Dedifferentiated amniotic fluid mesenchymal stem cell (primary cell): ENCODE data around the gene GPX1.
"Not testable (repeated sequence)": the region's sequence is repeated elsewhere in the genome, so short reads cannot be mapped to it uniquely, and the experiment has no call there.

Experiments used
- DNase-seq: peaks from one replicate; pipeline ENCODE4 v3.0.0-alpha.2; 2016; ENCODE audit errors: extremely low spot score

The GPX1 gene

DNA sequence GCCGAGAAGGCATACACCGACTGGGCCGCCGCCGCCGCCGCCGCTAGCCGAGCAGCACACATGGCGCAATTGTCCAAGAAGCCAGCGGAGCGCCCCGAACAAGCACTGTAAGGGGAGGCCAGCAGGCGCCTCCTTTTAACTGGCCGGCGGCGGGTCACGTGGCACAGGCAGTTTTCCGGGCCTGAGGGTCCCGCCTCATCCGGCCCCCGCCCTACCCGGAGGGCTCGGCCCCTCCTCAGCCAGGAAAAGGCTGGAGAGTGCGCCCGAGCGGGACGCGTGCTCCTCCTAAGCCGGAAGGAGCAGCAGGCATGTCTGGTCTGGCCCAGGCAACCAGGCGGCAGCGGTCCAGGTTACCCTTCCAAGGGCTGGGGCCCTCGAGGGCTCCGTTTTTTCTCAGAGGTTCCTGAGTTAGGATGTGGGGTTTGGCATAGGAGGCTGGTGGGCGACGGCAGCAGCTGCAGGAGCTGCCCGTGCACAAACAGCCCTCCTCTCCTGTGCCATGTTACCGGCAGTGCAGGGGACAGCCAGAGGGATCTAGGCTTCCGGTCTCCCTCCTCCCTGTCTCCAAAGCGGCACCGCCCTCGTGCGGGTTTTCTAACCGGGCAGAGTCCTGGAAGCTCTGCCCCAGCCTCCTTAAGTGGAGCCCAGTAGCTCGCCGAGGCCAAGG, at the start of gene GPX1:
TSS of gene GPX1 (minus strand) at position 137 of the 667 bp plus-strand sequence. CDS start at position 62, 75 bp downstream.
- peak; percentile 87 for DNase-seq

DNA sequence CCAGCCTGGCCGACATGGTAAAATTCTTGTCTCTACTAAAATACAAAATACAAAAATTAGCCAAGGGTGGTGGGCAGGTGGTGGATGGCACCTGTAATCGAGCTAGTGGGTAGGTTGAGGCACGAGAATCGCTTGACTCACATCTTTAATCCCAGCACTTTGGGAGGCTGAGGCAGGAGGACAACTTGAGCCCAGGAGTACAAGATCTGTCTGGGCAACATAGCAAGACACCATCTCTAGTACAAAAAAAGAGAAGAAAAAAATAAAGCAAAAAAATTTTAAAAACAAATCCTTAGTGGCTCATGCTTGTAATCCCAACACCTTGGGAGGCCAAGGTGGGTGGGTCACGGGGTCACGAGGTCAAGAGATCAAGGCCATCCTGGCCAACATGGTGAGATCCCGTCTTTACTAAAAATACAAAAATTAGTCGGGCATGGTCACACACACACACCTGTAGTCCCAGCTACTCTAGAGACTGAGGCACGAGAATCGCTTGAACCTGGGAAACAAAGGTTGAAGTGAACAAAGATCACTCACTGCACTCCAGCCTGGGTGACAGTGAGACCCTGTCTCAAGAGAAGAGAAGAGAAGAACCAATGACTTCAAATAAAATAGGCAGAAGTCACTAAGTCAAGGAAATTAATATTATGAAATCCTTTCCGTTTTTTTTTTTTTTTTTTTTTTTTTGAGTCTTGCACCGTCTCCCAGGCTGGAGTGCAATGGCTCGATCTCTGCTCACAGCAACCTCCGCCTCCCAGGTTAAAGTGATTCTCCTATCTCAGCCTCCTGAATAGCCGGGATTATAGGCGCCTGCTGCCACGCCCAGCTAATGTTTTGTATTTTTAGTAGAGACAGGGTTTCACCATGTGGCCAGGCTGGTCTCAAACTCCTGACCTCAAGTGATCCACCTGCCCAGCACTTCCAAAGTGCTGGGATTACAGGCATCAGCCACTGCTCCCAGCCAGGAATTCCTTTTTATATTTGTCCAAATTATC, 48.7 kb upstream of the GPX1 start:
- no peak for DNase-seq

DNA sequence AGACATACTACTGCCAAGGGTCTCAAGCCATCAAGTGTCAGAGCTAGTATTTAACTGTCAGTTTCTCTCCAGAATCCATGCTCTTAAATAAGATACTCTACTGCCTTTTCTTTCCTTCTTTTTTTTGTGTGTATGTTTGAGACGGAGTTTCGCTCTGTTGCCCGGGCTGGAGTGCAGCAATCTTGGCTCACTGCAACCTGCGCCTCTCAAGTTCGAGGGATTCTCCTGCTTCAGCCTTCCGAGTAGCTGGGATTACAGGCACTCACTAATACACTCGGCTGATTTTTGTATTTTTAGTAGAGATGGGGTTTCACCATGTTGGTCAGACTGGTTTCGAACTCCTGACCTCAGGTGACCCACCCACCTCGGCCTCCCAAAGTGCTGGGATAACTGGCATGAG, 47.4 kb upstream of the GPX1 start:
- DNase-seq = not testable (repeated sequence)

DNA sequence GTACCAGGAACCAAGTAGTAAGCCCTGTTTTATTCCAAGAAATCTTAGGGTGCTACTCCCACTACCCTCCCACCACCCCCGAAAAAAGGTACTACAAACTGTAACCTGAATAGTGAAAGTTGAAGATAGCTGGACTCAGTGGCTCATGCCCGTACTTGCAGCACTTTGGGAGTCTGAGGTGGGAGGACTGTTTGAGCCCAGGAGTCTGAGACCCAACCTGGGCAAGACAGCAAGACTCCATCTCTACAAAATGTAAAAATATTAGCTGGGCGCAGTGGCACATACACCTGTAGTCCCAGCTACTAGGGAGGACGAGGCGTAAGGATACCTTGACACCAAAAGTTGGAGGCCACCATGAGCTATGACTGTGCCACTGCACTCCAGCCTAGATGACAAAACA, 45.7 kb upstream of the GPX1 start:
- DNase-seq = no peak

DNA sequence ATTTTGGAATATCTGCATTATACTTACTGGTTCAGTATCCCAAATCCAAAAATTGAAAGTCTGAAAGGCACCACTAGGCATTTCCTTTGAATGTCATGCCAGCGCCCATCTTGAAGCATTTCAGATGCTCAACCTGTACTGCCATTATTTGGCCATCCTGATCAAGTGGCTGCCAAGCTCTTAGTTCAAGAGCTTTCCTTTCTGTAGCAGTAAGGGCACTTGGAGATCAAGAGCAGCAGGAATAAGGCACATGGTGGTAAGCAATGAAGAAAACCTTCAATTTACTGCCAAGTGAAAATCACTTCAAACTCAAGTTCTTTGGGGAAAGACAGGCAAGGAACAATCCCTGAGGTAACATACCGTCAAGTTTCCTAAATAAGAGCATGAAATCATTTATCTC, 43.6 kb upstream of the GPX1 start:
- no peak for DNase-seq

DNA sequence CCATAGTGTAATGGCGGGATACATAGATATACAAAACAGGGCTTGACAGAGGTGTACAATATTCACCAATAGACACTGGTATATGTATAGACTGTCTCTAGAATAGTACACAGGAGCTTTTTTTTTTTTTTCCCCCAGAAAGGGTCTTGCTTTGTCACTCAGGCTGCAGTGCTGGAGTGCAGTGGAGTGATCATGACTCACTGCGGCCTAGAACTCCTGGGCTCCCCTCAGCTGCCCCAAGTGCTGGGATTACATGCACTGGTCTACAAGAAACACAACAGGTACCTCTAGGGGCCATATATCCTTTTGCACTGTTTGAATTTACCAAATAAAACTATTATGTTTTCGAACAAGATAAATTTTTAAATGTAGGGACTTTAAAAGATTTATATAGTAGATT, 41.3 kb upstream of the GPX1 start:
- no peak for DNase-seq

DNA sequence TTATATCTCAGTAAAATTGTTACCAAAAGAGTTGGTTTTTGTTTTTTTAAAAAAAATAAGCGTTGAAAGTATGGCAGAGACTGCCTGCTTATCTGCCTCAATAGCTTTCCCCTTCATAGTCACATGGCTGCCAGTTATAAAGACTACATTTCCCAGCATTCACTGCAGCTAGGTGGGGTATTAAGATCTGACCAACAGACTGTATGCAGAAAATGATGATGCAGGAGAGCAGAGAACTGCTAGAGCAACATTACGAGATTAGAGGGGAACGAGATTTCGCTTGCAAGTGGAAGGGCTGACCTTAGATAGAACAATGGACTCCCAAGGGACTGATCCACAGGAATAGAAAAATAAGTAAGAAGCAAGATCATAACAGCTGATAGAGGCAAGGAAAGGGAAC, 39.3 kb upstream of the GPX1 start:
- DNase-seq = no peak

DNA sequence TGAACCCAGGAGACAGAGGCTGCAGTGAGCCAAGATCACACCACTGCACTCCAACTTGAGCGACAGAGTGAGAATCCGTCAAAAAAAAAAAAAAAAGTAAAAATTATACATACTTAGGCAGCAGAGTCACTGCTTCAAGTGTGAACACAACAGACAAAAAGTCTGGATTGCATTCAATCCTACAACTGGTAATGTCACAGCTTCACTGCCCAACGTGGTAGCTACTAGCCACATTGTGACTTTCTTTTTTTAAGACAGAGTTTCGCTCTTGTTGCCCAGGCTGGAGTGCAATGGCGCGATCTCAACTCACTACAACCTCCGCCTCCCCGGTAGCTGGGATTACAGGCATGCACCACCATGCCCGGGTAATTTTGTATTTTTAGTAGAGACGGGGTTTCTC, 33.2 kb upstream of the GPX1 start:
- DNase-seq = not testable (repeated sequence)

DNA sequence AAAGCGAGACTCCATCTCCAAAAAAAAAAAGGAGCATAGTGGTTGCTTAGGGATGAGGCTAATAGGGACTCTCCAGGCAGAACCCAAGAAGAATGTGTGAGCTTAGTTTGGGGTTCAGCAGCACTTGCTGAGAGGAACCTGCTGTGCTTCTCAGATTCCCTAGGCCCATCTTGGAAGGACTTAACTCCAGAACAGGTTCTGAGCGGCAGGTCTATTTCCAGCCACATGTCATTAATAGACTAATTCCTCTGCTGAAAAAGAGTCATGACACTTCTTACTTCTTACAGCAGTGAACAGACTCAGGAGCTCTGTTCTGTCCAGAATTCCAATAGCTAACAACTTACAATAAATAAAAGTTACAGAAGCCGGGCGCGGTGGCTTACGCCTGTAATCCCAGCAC, 31.1 kb upstream of the GPX1 start:
- no peak for DNase-seq

DNA sequence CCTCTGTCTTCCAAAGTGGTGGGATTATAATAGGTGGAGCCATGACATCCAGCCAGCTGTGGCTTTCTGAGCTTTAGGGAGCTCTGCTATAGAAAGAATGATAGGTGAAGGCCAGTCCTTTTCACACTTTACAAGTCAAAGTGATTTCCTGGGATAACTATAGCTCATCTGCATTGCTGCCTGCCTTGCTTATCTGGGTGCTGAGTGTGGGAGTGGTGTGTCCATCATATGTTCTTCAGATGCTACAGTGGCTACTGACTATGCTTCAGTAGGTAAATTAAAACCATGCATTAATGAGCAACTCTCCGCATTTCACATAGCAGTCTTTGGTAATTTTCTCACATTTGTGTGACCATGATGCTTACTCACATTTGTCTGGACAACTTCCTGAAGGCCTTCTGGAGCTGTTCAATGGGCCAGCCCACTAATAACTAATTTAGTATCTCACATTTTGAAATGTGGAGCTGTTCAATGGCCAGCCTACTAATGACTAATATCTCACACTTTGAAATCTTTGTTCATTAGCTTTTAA, 30.2 kb upstream of the GPX1 start:
- DNase-seq = no peak

DNA sequence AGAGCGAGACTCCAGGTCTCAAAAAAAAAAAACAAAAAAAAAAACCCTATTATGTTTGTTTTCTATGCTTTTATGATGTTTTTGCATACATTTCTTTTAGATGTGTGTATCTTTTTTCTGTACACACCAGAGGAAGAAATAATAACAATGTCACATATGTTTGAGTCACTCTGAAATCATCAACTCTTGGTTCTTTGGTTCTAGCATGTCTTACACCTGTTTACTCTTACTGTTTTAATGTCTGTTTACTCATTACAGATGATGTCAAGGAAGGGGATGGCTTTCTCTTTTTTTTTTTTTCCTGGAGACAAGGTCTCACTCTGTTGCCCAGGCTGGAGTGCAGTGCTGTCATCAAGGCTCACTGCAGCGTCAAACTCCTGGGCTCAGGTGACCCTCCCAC, 29.6 kb upstream of the GPX1 start:
- DNase-seq = no peak

DNA sequence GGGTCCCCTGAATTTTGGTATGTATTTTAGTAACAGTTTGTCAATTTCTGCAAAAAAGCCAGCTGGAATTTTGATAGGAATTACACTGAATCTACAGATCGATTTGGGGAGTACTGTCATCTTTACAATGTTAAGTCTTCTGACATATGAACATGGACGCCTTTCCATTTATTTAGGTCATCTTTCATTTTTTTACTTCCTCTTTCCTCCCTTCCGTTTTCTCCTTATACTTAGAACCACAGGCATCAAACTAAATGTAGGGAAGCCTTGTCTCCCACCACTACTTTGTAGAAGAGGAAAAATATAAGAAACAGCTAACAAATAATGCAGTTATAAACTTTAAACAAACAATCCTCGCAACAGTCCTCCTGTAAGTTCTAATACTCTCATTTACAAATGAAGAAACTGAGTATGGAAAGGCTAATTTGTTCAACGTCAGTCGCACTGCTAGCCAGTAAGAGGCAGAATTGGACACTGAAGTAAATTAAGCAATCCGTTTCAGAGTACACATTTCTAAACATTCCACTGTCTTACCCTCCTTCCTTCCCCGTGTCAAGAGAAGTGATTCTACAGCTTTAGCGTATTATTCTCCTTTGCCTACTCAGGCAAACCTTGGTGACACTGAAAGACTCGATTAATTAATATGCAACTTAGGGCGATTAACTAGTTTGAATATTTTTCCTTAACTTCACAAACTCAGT, 28.1 kb upstream of the GPX1 start:
- no peak for DNase-seq

DNA sequence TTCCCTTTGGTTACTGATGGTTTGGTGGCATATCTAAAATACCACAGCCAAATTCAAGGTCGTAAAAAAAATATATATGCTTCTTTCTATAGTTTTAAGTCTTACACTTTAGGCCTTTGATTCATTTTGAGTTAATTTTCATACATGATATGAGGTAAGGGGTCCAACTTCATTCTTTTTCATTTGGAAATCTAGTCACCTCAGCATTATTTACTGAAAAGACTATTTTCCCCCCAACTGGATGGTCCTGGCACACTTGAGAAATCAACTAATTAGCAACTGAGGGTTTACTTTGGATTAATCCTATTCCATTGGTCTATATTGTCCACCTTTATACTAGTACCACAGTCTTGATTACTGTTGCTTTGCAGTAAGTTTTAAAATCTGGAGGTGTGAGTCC, 27.5 kb upstream of the GPX1 start:
- DNase-seq = no peak

DNA sequence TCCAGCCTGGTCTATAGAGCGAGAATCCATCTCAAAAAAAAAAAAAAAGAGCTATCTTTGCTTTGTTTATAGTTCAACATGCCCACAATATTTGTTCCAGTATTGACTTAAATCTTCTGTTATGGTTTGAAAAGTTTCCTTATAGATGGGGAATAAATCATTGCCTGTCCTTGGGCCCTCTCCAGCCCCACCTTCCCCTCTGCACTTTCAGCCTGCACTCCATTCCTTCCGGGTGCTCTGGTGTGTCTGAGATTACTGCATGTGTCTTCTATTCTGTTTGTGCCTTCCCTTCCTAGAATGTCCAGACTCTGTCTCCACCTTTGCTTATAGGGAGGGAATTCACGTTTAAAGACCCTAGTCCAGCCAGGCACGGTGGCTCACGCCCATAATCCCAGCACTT, 25.2 kb upstream of the GPX1 start:
- DNase-seq = no peak

DNA sequence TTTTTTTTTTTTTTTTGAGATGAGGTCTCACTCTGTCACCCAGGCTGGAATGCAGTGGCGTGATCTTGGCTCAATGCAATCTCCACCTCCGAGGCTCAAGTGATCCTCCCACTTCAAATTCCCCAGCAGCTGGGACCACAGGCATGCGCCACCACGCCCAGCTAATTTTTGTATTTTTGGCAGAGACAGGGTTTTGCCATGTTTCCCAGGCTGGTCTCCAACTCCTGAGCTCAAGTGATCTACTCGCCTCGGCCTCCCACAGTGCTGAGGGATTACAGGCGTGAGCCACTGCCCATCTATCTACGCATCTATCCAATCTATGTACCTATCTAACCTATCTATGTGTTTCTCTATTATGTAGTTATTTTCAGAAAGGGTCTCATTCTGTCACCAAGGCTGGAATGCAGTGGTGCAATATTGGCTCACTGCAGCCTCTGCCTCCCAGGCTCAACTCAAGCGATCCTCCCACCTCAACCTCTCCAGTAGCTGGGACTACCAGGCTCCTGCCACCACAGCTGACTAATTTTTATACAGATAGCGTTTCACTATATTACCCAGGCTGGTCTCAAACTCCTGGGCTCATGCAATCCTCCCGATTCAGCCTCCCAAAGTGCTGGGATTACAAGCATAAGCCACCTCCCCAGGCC, 20.2 kb upstream of the GPX1 start:
- DNase-seq = peak; percentile 77

DNA sequence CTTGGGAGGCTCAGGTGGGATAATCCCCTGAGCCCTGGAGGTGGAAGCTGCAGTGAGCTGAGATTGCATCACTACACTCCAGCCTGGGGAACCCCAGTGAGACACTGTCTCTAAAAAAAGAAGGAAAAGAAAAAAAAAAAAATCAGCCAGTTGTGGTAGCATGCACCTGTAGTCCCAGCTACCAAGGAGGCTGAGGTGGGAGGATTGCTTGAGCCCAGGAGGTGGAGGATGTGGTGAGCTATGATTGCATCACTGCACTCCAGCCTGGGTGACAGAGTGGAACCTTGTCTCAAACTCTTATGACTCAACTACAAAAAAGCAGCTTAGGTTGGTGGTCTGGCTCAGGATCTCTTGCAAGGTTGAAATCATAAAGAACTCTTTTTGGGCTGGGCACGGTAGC, 19.3 kb upstream of the GPX1 start:
- DNase-seq = peak; percentile 31

DNA sequence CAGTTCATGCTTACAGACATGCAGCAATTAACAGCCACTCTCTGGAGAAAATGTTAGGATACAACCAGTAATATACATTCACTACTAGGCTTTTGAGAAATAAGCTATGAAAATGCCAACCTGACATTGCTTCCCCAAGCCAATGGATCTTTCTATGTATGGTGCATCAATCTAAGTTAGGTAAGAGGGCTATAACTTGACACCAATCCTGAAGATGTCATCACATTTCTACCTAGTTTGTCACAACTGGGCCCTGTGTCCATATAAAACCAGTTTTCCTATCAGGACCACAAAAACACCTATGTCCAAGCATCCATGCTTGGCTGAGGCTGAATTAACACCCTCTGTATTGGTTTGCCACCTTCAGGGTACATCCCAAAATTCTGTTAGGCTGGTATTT, 13.8 kb upstream of the GPX1 start:
- DNase-seq = no peak

DNA sequence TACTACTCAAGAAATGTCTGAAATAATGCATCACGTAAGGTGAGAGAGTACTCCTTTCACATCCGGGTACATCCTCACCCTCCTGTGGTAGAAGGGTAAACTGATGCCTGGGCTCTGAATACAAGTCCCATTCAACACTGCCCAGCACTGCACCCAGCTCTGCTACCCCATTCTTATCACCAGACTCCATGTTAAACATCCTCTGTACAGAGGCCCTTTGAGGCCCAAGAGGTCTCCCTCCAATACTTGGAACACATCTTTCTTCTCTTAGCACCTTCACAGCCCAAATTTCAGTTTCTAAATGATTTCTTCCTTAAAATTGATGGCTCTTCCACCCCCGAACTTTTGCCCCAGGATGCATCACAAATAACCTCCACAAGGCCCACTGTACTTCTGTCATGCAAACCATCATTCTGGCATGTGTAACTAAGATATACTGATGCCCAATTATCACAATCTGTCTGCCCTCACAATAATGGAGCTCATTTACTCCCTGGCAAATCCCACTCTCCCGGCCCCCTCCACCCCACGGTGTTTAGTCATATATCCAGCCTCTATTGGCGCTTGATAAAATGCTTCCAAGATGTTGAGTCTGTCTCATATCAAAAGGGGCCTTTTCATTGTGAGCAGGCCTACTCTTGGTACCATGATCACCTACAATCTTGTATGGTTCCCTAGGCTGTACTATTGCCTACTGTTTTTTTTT, 12.6 kb upstream of the GPX1 start:
- no peak for DNase-seq

DNA sequence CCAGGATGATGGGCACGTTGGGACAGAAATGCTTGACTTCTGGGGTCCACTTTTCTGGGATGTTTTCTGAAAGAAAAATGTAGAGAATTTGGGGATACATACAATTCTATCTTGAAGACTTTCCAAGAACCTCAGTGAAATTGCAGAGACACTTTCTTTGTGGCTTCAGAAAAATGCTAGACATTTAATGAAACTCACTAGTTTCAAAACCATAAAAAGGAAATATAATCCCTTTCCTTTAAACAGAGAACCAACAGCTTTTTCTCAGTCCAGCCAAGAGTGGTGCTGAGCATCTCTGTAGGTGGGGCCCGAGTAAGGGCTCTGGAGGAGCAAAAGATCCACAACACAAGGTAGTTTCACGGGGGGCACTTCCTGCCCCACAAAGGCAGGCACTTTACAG, 4.4 kb upstream of the GPX1 start:
- DNase-seq = peak; percentile 30

DNA sequence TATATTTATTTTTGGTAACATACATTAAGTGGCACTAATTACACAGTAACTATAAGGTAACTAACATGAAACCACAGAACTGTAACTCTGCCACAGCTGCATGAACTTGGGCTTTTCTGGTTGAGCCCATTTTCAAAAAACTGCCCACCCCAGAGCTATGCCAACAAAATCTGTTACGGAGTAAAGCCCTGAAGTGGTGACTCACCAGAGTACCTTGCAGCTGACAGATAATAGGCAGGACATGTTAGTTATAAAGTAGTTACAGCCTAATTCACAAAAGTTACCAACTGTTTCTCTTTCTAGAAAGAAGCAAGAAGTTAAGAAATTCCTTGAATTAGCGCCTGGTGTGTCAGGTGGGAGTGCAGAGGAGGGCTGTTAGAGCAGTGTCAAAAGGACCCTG, 1.5 kb upstream of the GPX1 start:
- no peak for DNase-seq

DNA sequence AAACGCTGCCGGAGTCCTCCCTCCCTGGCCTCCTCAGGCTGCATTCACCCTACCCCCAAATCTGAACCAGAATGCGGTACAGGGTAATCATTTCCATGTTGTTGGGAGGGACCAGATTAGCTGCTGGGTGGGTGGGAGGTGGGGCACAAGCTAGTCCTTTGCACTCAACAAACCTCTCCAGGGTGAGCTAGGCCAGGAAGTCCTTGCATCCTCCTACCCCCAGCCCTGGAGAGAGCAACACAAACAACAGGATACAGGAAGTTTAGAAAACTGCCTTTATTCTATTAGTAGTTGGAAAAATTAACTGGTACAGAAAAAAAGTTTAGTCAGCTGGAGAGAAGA, 702 bp upstream of the GPX1 start:
- DNase-seq = no peak
